HG02973 (cell line): ENCODE measurements around the gene PPARD.
A peak's percentile ranks its signal among the peaks of the same experiment; 100 is the strongest.

Source experiments
- ATAC-seq: cut with Tn5 transposase; IDR thresholded peaks from one replicate; pipeline ENCODE4 v1.9.1; 2021; ENCODE audit warnings: moderate library complexity; ENCODE audit not compliant: unreplicated experiment

PPARD gene

GRCh38 chr6:35354361-35355135 lies 12.2 kb downstream of the PPARD start:
- no peak for ATAC-seq

- no peak for ATAC-seq
Measured at GRCh38 chr6:35356391-35356790, 14.0 kb downstream of the PPARD start.

GRCh38 chr6:35357677-35358076 lies 15.3 kb downstream of the PPARD start:
- no peak for ATAC-seq

- no peak for ATAC-seq
Measured at GRCh38 chr6:35358086-35358485, 15.7 kb downstream of the PPARD start.

DNA sequence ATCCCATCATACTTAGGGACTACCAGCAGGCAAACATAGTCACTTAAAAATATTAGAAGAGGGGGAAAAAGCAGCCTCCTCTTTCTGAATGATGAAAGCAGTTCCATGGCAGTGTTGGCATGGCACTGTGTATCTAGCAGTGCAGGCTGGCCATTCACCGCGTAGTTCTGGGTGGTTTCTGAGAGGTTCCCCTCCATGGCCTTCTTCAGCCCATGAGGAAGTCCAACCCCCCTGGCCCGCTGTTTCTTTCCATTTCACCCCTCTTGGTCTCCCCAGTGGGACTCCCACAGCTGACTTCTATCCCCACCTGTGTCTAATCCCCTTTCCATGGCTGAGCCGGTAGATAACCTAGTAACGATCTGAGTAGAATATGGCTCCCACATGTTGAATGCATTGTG lies 17.0 kb downstream of the PPARD start:
- no peak for ATAC-seq

DNA sequence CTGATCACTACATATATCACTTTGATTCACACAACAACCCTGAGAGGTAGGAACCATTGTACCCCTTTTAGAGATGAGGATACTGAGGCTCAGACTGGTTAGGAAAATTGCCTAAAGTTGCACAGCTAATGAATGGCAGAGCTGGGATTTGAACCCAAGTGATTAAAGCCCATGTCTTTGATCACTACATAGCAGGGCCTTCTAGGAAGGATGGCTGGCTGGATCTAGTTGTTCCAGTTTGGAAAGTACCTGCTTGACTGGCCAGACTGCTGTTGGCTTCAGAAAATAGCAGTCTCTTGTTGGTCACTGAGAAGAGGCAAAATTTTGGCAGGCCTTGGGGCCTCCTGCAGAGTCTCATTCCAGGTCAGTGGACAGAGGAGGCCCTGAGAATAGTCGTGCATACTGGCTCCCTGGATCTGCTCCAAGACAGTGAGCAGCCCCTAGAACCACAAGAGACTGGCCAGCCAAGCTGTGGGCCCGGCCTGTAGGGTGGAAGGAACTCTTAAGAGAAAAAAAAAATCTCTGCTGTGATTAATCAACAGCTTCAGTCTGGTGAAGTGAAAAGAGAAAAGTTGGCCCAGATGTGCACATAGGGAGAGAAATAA lies 17.5 kb downstream of the PPARD start:
- ATAC-seq = no peak

DNA sequence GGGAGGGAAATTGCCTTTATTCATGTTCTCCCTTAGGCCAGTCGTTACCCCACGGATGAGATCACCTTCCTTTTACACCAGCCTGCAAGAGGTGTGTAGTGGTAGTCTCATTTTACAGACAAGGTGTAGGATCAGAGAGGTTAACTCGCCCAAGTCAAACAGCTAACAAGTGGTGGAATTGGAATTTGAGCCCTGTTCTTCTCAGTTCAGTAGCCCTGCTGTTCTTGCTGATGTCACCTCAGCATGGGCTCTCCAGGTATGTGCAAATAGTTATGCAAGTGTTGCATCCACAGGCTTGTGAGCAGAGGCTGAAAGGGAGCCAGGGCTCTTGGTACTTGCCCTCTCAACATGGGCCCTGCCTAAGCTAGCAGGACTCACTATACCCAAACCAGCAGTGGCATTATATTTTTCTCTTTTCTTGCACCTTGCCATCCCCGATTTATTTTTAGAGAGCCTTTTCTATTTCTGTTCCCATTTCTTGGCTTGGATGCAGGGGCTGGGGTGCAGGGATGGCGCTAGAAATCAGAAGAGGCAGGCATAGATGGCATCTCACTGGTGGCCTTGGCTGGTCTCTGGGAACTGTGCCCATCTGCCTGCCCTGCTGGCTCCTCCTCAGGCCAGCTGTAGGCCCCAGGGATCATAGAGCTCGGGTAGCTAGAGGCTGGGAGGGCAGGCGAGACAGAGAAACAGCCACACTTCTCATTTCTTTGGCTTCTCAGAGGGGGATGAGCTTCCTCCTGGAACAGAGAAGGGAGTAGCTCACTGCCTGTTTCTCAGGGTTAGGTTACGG lies 18.2 kb downstream of the PPARD start:
- no peak for ATAC-seq

DNA sequence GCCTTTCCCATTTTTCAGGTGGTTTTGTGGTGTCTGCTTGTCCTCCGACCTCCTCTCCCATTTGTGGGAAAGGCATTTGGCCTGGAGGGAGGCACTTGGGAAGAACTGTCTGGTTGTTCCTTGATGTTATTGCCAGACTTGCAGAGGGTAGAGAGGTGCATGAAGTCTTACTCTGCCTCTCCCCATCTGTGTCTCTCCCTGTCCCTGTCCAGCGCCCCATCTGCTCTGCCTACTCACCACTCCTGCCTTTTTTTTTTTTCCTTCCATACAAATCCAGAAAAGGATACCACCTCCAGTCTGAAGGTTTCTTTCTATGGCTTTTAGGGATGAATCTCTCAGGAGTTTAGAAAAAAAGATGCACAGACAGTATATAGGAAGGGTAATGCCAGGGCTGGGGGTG lies 19.8 kb downstream of the PPARD start:
- no peak for ATAC-seq

DNA sequence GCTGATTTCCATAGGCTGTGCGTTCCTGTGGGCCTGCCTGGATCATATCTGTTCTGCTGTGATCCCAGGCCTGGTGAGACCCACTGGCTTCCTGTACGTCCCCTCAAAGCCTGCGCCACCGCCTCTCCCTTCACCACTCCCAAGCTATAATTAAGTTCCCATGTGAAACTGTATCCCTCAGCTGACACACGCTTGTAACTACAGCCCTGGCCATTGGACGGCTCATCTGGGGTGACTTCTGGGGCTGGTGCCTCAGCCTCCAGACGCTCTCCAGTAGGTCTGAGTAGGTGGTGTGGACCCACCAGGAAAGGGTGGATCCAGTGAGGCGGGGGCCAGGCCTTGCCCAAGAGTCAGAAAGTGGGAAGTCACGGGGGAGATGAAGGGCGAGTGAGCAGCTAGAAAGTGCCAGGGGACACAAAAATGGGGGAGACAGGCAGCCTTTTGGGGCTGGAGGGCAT lies 21.0 kb downstream of the PPARD start:
- no peak for ATAC-seq

DNA sequence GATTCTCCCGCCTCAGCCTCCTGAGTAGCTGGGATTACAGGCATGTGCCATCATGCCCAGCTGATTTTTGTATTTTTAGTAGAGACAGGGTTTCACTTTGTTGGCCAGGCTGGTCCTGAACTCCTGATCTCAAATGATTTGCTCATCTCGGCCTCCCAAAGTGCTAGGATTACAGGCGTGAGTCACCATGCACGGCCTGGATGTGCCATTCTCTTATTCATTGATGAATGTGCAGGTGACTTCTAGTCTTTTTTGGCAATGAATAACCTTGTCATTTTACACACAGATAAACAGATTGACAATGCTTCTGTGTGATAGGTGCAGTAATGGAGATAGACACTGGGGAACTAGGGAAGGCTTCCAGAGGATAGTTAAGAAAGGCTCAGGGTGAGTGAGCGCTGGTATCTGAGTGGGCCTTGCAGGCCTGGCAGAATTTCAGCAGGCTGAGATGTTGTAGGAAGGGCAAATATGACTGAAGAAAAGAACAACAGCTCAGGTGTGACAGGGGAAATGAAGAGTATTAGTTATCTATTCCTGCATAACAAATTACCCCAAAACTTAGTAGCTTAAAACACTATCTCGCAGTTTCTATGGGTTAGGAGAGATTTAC lies 23.3 kb downstream of the PPARD start:
- no peak for ATAC-seq

DNA sequence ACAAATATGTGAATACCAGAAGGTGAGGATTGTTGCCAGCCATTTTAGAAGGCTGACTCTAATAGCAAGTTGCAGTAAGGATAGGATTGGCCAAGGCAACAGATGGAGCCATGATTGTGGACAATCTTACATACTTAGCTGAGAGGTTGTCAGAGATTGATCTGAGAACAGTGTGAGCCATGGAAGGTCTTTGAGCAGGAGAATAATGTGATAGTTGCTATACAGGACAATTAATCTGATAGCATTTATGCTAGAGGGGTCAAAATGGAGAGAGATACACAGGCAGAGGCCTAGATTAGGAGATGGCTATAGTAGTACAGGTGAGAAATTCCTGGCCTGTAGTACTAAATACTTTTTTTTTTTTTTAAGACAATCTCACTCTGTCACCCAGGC lies 23.8 kb downstream of the PPARD start:
- no peak for ATAC-seq

- ATAC-seq = no peak
Measured at GRCh38 chr6:35367646-35368037, 25.3 kb downstream of the PPARD start.

GRCh38 chr6:35368038-35368887 lies 25.9 kb downstream of the PPARD start:
- no peak for ATAC-seq

DNA sequence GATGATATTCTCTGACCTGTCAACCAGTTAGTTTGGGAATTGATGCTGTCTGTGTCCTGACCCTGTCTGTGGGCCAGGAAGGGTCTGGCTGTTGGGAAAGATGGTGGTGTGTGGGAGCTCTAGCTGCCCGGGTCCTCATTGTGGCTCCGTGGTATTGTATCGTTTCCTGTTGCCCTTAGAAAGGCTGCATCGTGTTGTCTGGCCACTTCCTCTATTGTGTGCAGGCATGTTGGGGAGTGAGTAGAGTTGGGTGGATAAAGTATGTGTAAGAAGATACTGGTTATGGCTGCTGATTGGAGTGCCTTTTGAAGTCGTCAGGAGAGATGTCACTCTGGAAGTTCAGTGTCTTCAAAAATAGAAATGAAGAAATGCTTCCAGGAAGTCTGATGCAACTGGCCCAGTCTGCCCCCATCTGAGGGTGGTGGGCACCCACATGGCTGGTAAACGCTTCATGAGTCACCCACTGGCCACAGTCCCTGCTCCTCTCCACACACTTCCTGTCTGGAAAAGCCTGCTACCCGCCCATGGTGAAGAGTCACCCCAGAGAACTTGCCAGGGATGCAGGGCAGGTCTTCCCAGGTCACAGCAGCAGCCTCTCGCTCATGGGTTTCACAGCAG lies 27.9 kb downstream of the PPARD start:
- peak; percentile 58 for ATAC-seq

DNA sequence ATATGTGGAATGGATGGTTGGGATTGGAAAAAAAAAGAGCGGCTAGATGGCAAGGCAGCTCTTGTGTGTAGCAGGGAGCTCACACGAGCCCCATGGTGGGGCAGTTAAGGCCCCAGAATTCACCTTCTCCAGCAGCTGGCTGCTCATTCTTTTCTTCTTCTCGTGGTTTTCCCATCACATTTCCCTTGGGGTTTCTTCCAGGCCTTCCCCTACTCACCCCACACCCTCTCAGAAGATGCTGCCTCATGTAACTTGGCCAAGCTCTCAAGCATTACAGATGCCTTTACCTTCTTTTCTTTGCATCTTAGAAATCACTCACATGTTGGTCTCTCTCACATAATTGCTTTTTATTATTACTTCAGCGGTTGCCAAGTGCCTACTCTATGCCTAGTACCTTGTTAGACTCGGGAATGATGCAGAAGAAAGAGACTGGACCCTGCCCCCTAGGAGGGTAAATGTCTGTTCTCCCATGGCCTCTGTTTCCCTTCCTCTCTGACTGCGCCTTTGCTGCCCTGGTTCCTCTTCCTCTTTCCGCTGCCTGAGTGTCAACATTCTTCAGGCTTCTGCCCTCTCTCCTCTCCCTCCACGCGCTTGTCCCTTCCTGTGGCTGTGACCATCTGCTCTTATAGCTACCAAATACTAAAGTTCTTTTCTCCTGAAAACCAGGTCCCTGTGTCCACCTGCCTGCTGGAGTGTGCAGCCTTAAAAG lies 28.6 kb downstream of the PPARD start:
- no peak for ATAC-seq

DNA sequence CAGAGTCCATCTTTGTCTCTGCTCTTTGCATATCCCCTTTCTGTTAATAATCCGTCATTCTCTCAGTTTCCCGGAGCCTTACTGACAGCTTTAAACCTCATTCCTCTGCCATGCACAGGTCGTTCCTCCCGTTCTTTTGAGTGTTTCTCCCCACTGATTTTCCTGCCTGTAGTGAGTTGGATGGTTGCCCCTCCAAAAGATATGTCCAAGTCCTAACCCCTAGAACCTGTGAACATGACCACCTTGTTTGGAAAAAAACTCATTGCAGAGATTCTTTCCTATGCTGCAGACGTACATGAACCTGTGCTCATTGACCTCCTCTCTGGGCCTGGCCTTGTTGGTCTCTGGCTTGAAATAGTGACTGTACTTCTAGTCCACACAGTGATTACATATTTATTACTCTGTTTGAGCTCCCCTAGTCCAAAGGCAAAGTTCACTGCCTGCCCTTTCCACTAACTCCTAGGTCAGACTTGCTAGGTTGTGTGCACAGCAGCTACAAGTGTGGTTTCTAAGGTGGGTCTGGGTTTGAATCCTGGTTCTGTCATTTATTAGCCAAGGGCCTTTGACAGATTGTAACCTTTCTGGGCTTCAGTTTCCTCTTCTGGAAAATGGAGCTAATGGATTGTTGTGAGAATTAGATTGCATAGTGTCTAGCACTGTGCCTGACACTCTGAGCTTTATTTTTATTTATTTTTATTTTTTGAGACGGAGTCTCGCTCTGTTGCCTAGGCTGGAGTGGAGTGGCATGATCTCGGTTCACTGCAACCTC lies 29.3 kb downstream of the PPARD start:
- ATAC-seq = no peak

DNA sequence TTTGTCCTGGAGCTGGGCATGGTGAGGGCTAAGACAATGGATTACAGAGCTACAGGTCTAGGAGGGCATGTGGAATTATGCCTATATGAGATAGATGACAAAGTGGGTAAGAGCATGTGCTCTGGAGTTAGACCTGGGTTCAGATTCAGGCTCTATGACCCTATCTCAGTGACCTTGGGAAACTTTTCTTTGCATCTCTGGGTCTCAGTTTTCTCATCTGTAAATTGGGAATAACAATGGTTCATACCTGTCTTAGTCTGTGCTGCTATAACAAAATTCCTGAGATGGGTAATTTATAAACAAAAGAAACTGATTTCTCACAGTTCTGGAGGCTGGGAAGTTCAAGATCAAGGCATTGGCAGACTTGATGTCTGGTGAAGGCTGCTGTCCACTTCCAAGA lies 30.3 kb downstream of the PPARD start:
- no peak for ATAC-seq

DNA sequence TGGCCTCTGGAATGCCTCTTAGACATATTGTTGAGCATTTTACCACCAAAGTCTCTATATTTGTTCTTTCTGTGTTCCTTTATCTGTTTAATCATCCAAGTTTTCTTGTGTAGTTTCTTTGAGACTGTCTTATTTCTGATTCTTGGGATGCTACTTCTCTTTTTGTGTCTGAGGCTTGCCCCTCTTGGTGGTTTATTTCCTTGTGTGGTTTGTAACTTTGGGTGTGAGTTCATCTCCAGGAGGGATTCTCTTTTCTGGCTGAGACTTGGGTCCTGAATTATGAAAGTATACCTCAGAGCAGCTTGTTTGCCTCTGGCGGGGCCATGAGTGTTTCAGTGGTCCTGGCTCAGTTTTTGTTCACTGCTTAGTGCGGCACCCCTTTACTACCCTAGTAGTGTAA lies 33.9 kb downstream of the PPARD start:
- ATAC-seq = no peak

DNA sequence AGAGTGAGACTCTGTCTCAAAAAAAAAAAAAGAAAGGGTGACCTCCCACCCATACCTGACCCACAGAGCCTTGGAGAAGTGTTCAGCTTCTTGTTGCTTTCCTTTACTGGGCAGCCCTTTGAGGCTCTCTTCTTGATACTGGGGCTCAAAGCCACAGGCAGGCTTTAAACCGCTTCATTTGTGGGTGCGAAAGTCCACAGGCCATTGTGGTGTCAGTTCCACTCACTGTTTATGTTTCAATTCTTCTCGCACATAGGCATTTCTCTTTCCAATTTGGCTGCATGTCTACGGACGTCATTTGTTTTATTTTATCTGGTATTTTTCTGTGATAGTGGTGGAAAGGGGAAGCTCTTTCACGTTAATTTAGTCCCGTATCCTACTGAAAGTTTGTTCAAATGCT lies 34.6 kb downstream of the PPARD start:
- ATAC-seq = no peak
